SK-N-SH (cell line): Measurements from ENCODE around the gene NBL1. TPM values are rescaled to one million over a fixed set of nuclear protein-coding genes. Genes with fewer than 3 reads are reported as not detected.

Experiments used
- CTCF ChIA-PET: fragments of 300-600, 350-600 bp; formaldehyde crosslinking; extraction: SDS; loops from one replicate; lab custom pipeline; 2021; lab: Yijun Ruan, JAX
- POLR2A ChIA-PET: fragments of 350-600 bp; sonication (Branson Sonifier 250); formaldehyde crosslinking; extraction: SDS; loops from one replicate; lab custom pipeline; 2020; ENCODE audit warnings: antibody characterized with exemption, inconsistent platforms; lab: Yijun Ruan, JAX
- DNase-seq: peaks from one replicate; pipeline ENCODE4 v3.0.0; 2012
- H2AFZ ChIP-seq: fragments of 200-600 bp; sonication (generic); 2 replicates; pipeline ENCODE4 v1.8.1; 2016; ENCODE audit warnings: antibody characterized with exemption, mild to moderate bottlenecking, low read depth
- H3F3A ChIP-seq: fragments of 200-600 bp; sonication (generic); replicated peaks from 2 replicates; pipeline ENCODE3; 2016; ENCODE audit warnings: antibody characterized with exemption, mild to moderate bottlenecking; ENCODE audit not compliant: insufficient read depth
- H3K27ac ChIP-seq, 2 experiments: fragments of 200-500 bp in 1 of 2; fragments of 200-600 bp in 1 of 2; sonication (Bioruptor generic) in 1 of 2; sonication (generic), shearing (Covaris generic) in 1 of 2; 2 replicates each; pipeline versions ENCODE4 v1.5.1 to v1.6.1; 2014 to 2016; ENCODE audit warnings: low read depth in 2 of 2, inconsistent platforms in 1 of 2, low read length in 1 of 2, mild to moderate bottlenecking in 1 of 2, mixed read lengths in 1 of 2
- H3K27me3 ChIP-seq: fragments of 200-600 bp; sonication (generic), shearing (Covaris generic); 2 replicates; pipeline ENCODE4 v1.6.1; 2016; ENCODE audit warnings: mixed run types; ENCODE audit not compliant: insufficient read depth
- H3K36me3 ChIP-seq, 2 experiments: fragments of 200-500 bp in 1 of 2; fragments of 200-600 bp in 1 of 2; sonication (Bioruptor generic) in 1 of 2; sonication (generic) in 1 of 2; replicated peaks in 1 of 2; 2 replicates each; pipeline versions ENCODE3 to v1.5.1; 2014 to 2016; ENCODE audit warnings: low read length in 1 of 2, mild to moderate bottlenecking in 1 of 2; ENCODE audit not compliant: insufficient read depth in 2 of 2, control insufficient read depth in 1 of 2
- H3K4me1 ChIP-seq, 2 experiments: fragments of 200-500 bp in 1 of 2; fragments of 200-600 bp in 1 of 2; sonication (Bioruptor generic) in 1 of 2; sonication (generic), shearing (Covaris generic) in 1 of 2; 2 replicates each; pipeline versions ENCODE4 v1.5.1 to v1.6.1; 2014 to 2016; ENCODE audit warnings: low read depth in 1 of 2, low read length in 1 of 2, mixed run types in 1 of 2; ENCODE audit not compliant: insufficient read depth in 2 of 2, control insufficient read depth in 1 of 2
- H3K4me2 ChIP-seq: fragments of 200-600 bp; sonication (generic), shearing (Covaris generic); 2 replicates; pipeline ENCODE4 v1.6.1; 2017; ENCODE audit warnings: mixed run types
- H3K4me3 ChIP-seq, 2 experiments: fragments of 200-500 bp in 1 of 2; fragments of 200-600 bp in 1 of 2; sonication (Bioruptor generic) in 1 of 2; sonication (generic), shearing (Covaris generic) in 1 of 2; 2 replicates each; pipeline versions ENCODE4 v1.5.1 to v1.8.1; 2014 to 2016; ENCODE audit warnings: low read depth in 2 of 2, inconsistent platforms in 1 of 2, low read length in 1 of 2, mild to moderate bottlenecking in 1 of 2, mixed read lengths in 1 of 2, moderate library complexity in 1 of 2
- H3K79me2 ChIP-seq: fragments of 200-600 bp; sonication (generic); 2 replicates; pipeline ENCODE4 v1.8.1; 2017; ENCODE audit warnings: mild to moderate bottlenecking; ENCODE audit not compliant: insufficient read depth
- H3K9ac ChIP-seq: fragments of 200-600 bp; sonication (generic); 2 replicates; pipeline ENCODE4 v1.6.1; 2017; ENCODE audit warnings: mixed run types
- H3K9me2 ChIP-seq: fragments of 200-600 bp; sonication (generic); 2 replicates; pipeline ENCODE4 v1.6.1; 2017; ENCODE audit warnings: mixed run types
- H3K9me3 ChIP-seq: fragments of 200-600 bp; sonication (generic); 2 replicates; pipeline ENCODE4 v1.6.1; 2017; ENCODE audit warnings: mixed run types, mild to moderate bottlenecking, moderate library complexity
- H4K20me1 ChIP-seq: fragments of 200-600 bp; sonication (generic); 2 replicates; pipeline ENCODE4 v1.6.1; 2017; ENCODE audit warnings: mild to moderate bottlenecking, mixed run types; ENCODE audit not compliant: insufficient read depth
- CHD2 ChIP-seq: fragments of 150-350 bp; IDR thresholded peaks from 2 replicates; pipeline ENCODE4 v1.6.1; 2018; ENCODE audit warnings: low read length; ENCODE audit not compliant: partially characterized antibody
- CTCF ChIP-seq: fragments of 200-600 bp; sonication (generic); IDR thresholded peaks from 2 replicates; pipeline ENCODE4 v1.6.1; 2017; ENCODE audit warnings: antibody characterized with exemption, mild to moderate bottlenecking, moderate library complexity
- EP300 ChIP-seq, 2 experiments: IDR thresholded peaks; 2 replicates each; pipeline versions ENCODE4 v1.4.0 to v1.6.1; 2012; ENCODE audit warnings: borderline replicate concordance in 1 of 2, low read depth in 1 of 2, low read length in 1 of 2
- FOXJ3 ChIP-seq: sonication (generic); formaldehyde crosslinking; IDR thresholded peaks from 2 replicates; pipeline ENCODE4 v1.5.1; 2020; ENCODE audit warnings: mild to moderate bottlenecking, missing genetic modification reagents
- MEF2A ChIP-seq: IDR thresholded peaks from 2 replicates; pipeline ENCODE4 v1.4.0; 2012; ENCODE audit warnings: low read depth, borderline replicate concordance
- NFIC ChIP-seq: IDR thresholded peaks from 2 replicates; pipeline ENCODE4 v1.4.0; 2012; ENCODE audit warnings: borderline replicate concordance
- NRF1 ChIP-seq: IDR thresholded peaks from 2 replicates; pipeline ENCODE4 v1.6.1; 2012; ENCODE audit warnings: low read depth, mild to moderate bottlenecking, low read length
- PBX3 ChIP-seq: IDR thresholded peaks from 2 replicates; pipeline ENCODE4; 2012
- POLR2AphosphoS5 ChIP-seq: IDR thresholded peaks from 2 replicates; pipeline ENCODE4 v1.6.1; 2012; ENCODE audit warnings: low read depth, low read length
- RAD21 ChIP-seq: IDR thresholded peaks from 2 replicates; pipeline ENCODE4 v1.6.1; 2012; ENCODE audit warnings: mild to moderate bottlenecking, low read length
- RCOR1 ChIP-seq: fragments of 150-350 bp; IDR thresholded peaks from 2 replicates; pipeline ENCODE4 v1.6.1; 2017; ENCODE audit warnings: antibody characterized with exemption, low read length
- RFX5 ChIP-seq: IDR thresholded peaks from 2 replicates; pipeline ENCODE4 v1.6.1; 2012; ENCODE audit warnings: mild to moderate bottlenecking, improper control_type of control experiment, low read length
- TEAD4 ChIP-seq: IDR thresholded peaks from 2 replicates; pipeline ENCODE4 v1.4.0; 2012; ENCODE audit warnings: mild to moderate bottlenecking, borderline replicate concordance; ENCODE audit not compliant: insufficient read depth
- USF1 ChIP-seq: IDR thresholded peaks from 2 replicates; pipeline ENCODE4 v1.4.0; 2012; ENCODE audit warnings: low read depth, borderline replicate concordance
- USF2 ChIP-seq: fragments of 150-350 bp; IDR thresholded peaks from 2 replicates; pipeline ENCODE4 v1.6.1; 2017; ENCODE audit warnings: antibody characterized with exemption, low read length, low read depth, borderline replicate concordance
- YY1 ChIP-seq: IDR thresholded peaks from 2 replicates; pipeline ENCODE4 v1.4.0; 2012; ENCODE audit warnings: low read depth, mild to moderate bottlenecking
- ZBTB33 ChIP-seq: IDR thresholded peaks from 2 replicates; pipeline ENCODE4 v1.4.0; 2012; ENCODE audit warnings: low read depth, borderline replicate concordance
- WGBS: methylation state at CpG from one replicate; pipeline ENCODE4 v1.1.6; 2017; ENCODE audit warnings: low lambda C conversion rate; 5-methylcytosine and 5-hydroxymethylcytosine counted together
- polyA plus RNA-seq, 3 experiments: library from polyadenylated mRNA; depleted of rRNA; stranded (reverse); fragments of >200 nt; gene quantifications; 2 replicates each; pipeline ENCODE4 v1.2.3, GENCODE V29; 2012
- TF ChIP-seq, protein P1 (sequence below): IDR thresholded peaks from 2 replicates; pipeline ENCODE4 v1.4.0; 2012; ENCODE audit warnings: low read depth

Gene NBL1
- polyA plus RNA-seq, 1 of the 3 experiments (the other 2 are of a cell fraction) = 36.1 TPM

GRCh38 chr1:19612530-19612929 is 31.6 kb upstream of the NBL1 start:
- Histone ChIP-seq H3F3A (peaks cover 8% of the 10 kb centered on the region), H3K4me2 (no peak overlapping the region), H3K9me2 (no peaks in the 10 kb centered on the region), H3K9ac (no peak overlapping the region), H4K20me1 (peaks cover 46% of the 10 kb centered on the region), H3K27me3 (no peaks in the 10 kb centered on the region), H3K79me2 (peaks cover 89% of the 10 kb centered on the region), H2AFZ (no peak overlapping the region), H3K9me3 (no peaks in the 10 kb centered on the region), H3K27ac (no peak overlapping the region), H3K4me1 (0 out of 4 replicates have a peak, but pooled peaks cover 0 to 6% of the 10 kb centered on the region in 2 experiments), H3K4me3 (no peak overlapping the region), H3K36me3 (peaks cover 12 to 13% of the 10 kb centered on the region in 2 experiments)
- ChIA-PET CTCF (interaction anchor here (1.1 to 1.4 kb wide), 2 partner anchors 47 to 173 kb away, joined by 3 read pairs; no protein-coding TSS in a partner anchor), POLR2A (no interaction called here)
- DNase-seq = no peak
- 100% methylated on average over 5 of the region's 5 CpGs for WGBS
- TF ChIP-seq PBX3 (no peak), MEF2A (no peak), RFX5 (no peak), RCOR1 (no peak)

- 94% methylated on average over 6 of the region's 7 CpGs for WGBS
- DNase-seq = no peak
- TF ChIP-seq ZBTB33 (no peak), EP300 (IDR thresholded peaks at IDR 0.05; ENCODE audit: borderline replicate concordance in 1 of 2, low read depth in 1 of 2, low read length in 1 of 2) (no peak), RCOR1 (no peak), CTCF (no peak), USF2 (no peak), NFIC (no peak), FOXJ3 (CRISPR knock-in tag) (no peak), NRF1 (no peak), POLR2AphosphoS5 (no peak), CHD2 (no peak), USF1 (no peak), TEAD4 (no peak), YY1 (no peak), RAD21 (no peak), PBX3 (no peak)
- TF ChIP-seq, protein P1, sequence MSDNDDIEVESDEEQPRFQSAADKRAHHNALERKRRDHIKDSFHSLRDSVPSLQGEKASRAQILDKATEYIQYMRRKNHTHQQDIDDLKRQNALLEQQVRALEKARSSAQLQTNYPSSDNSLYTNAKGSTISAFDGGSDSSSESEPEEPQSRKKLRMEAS = no peak
Observed at GRCh38 chr1:19613171-19613703, 30.9 kb upstream of the NBL1 start.

More at GRCh38 chr1:19613171-19613703, 30.9 kb upstream of the NBL1 start:
- Histone ChIP-seq H3K4me3 (no peak overlapping the region), H3K27ac (no peak overlapping the region), H3K79me2 (peaks cover 84% of the 10 kb centered on the region), H3K27me3 (no peaks in the 10 kb centered on the region), H3K36me3 (peaks cover 12 to 13% of the 10 kb centered on the region in 2 experiments), H3K9me2 (no peaks in the 10 kb centered on the region), H4K20me1 (peaks cover 40% of the 10 kb centered on the region), H3K9ac (no peak overlapping the region), H3K4me2 (no peak overlapping the region), H3K9me3 (no peaks in the 10 kb centered on the region), H3F3A (peaks cover 8% of the 10 kb centered on the region), H2AFZ (no peak overlapping the region), H3K4me1 (0 out of 4 replicates have a peak, but pooled peaks cover 0 to 6% of the 10 kb centered on the region in 2 experiments)
- POLR2A ChIA-PET = no interaction called here
- CTCF ChIA-PET = interaction anchor here (1.1 to 1.9 kb wide), 4 partner anchors 28 to 174 kb away, joined by 3 to 7 read pairs (median 3); no protein-coding TSS in a partner anchor
